ENCODE measurements around the gene PDE6C. TPM values are rescaled to one million over a fixed set of nuclear protein-coding genes. Genes with fewer than 3 reads are reported as not detected.

The PDE6C gene
- total and polyA plus RNA-seq, 2 of the 8 experiments (the other 6 are each of a cell fraction or from before 2014, with no cell fraction given): not detected

DNA sequence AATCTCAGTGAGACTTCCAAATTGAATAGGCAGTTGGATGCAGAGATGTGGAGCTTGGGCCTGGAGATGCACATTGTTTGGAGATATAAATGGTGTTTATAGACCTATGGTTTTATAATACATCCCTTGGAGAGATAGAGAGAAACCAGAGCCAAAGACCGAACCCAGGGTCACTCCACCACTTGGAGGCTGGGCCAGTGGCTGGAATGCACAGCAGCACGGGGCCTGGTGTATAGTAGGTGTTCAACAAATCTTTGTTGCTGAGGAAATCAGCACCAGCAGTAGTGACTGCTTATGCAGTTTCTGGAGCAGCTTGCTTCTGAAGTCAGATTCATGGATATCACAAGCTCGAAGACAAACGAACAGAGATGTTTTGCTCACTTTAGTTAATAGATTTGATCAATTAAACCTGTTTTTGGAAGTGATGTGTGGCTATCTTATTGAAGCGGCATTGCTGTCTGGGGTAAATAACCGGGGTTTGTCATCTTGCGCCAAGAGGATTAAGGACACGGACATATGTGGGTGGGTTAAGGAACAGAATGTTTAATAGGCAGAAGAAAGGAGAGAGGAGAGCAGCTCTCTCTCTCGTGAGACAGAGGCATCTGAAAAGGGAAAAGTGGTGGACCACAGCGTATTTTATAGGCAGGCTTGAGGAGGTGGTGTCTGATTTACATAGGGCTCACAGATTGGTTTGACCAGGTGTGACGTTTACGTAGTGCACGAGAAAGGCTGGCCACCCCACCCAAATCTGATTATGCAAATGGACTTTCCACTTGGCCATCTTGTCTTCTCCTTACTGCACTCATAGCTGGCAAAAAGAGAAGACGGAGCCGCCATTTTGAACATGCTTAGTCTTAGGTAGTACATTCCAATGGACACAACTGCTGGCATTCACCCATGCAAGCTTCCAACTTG lies 22.4 kb upstream of the PDE6C start:
- H2AFZ ChIP-seq (ENCODE audit: low read length): no peak overlapping the region
- H3K4ac ChIP-seq (replicated peaks; ENCODE audit: insufficient read length, low read depth, low read length): no peak overlapping the region
- no peak overlapping the region for H2BK15ac ChIP-seq (ENCODE audit: low read length)
- H3K23ac ChIP-seq (ENCODE audit: insufficient read length): no peak overlapping the region
- no peak overlapping the region for H3K4me2 ChIP-seq (ENCODE audit: insufficient read depth in 1 of 2, low read depth in 2 of 2, low read length in 2 of 2)
- CTCF ChIA-PET (ENCODE audit: partially characterized antibody): interaction anchor here (1.0 to 1.4 kb wide), 5 partner anchors 12 to 35 kb away, joined by 3 to 4 read pairs (median 3); no protein-coding TSS in a partner anchor
- H3K79me2 ChIP-seq (ENCODE audit: control insufficient read depth in 1 of 2, insufficient read depth in 2 of 2, low read length in 2 of 2): no peaks in the 10 kb centered on the region
- no peaks in the 10 kb centered on the region for H3K23me2 ChIP-seq (ENCODE audit: low read depth, low read length)
- H3K4me1 ChIP-seq (replicated peaks in 1 of 4; ENCODE audit: control insufficient read depth in 3 of 4, insufficient read depth in 4 of 4, low read length in 3 of 4): peaks cover 3 to 5% (median 4%) of the 10 kb centered on the region in 4 experiments; a peak in 5 of 7 replicates
- peaks cover 0 to 1% (median 0%) of the 10 kb centered on the region in 4 experiments; a peak in 2 of 7 replicates for H3K27me3 ChIP-seq (replicated peaks in 1 of 4; ENCODE audit: control insufficient read depth in 3 of 4, extremely low read depth in 1 of 4, insufficient read depth in 3 of 4, low read length in 3 of 4)
- H3K9me3 ChIP-seq (ENCODE audit: insufficient read depth in 2 of 2, low read depth in 1 of 2, low read length in 1 of 2): no peaks in the 10 kb centered on the region
- no peak for TF ChIP-seq HDAC2 (IDR thresholded peaks at IDR 0.05; ENCODE audit: borderline replicate concordance in 1 of 2, low read depth in 2 of 2, low read length in 2 of 2)
- TF ChIP-seq SRF (IDR thresholded peaks at IDR 0.05; ENCODE audit: low read depth, low read length): no peak
- no peak for TF ChIP-seq KDM1A (IDR thresholded peaks at IDR 0.05; ENCODE audit: borderline replicate concordance, low read length)
- no peak for TF ChIP-seq RNF2 (IDR thresholded peaks at IDR 0.05; ENCODE audit: borderline replicate concordance, low read depth, low read length, missing control alignments, poor library complexity, severe bottlenecking)
- TF ChIP-seq BRCA1 (IDR thresholded peaks at IDR 0.05; ENCODE audit: low read depth, low read length): no peak
- TF ChIP-seq SUZ12 (IDR thresholded peaks at IDR 0.05; ENCODE audit: low read length): no peak
- H3K14ac ChIP-seq (ENCODE audit: insufficient read length): no peak overlapping the region
- H3K56ac ChIP-seq (replicated peaks; ENCODE audit: insufficient read length, low read depth, low read length): no peak overlapping the region
- POLR2A ChIA-PET (ENCODE audit: partially characterized antibody): interaction anchor here (0.7 kb wide), 1 partner anchor 10 kb away, joined by 3 read pairs; no protein-coding TSS in a partner anchor
- no peak overlapping the region for H2BK20ac ChIP-seq (ENCODE audit: low read length)
- H2BK5ac ChIP-seq (ENCODE audit: low read depth, low read length): no peak overlapping the region
- H2AK5ac ChIP-seq (ENCODE audit: low read depth, low read length): no peak overlapping the region
- H3K18ac ChIP-seq (ENCODE audit: extremely low read depth, low read length): no peak overlapping the region
- H4K8ac ChIP-seq (ENCODE audit: extremely low read depth, insufficient read depth, low read length): no peak overlapping the region
- H2BK120ac ChIP-seq (replicated peaks; ENCODE audit: low read depth, low read length): no peak overlapping the region
- no peak overlapping the region for H4K5ac ChIP-seq (ENCODE audit: insufficient read length, low read depth, low read length)
- H3K27ac ChIP-seq (ENCODE audit: low read depth, low read length): no peak overlapping the region
- no peak overlapping the region for H3K9ac ChIP-seq (replicated peaks in 1 of 4; ENCODE audit: extremely low read depth in 1 of 4, low read depth in 3 of 4, low read length in 3 of 4)
- WGBS, 2 experiments (ENCODE audit: extremely low coverage in 1 of 2, insufficient coverage in 1 of 2, insufficient read length in 1 of 2, insufficient replicate concordance in 2 of 2, low coverage in 1 of 2, low lambda C conversion rate in 2 of 2, missing lambda C conversion rate in 1 of 2): 91% methylated on average over 15 of the region's 15 CpGs; no CpG with 5 or more reads in 1 of the 2 experiments
- H4K91ac ChIP-seq (replicated peaks; ENCODE audit: insufficient read length, low read length): no peak overlapping the region
- H3K36me3 ChIP-seq (ENCODE audit: control insufficient read depth in 2 of 4, insufficient read depth in 4 of 4, low read length in 3 of 4): no peaks in the 10 kb centered on the region
- H3K79me1 ChIP-seq (ENCODE audit: low read depth, low read length): no peaks in the 10 kb centered on the region
- DNase-seq (ENCODE audit: low read depth in 1 of 2, low spot score in 2 of 2) (no peak), FAIRE-seq (no peak)
- H4K20me1 ChIP-seq (replicated peaks in 1 of 2; ENCODE audit: control insufficient read depth in 1 of 2, insufficient read depth in 2 of 2, low read length in 2 of 2): no peaks in the 10 kb centered on the region
- H3K4me3 ChIP-seq (ENCODE audit: extremely low read depth in 1 of 4, insufficient read depth in 2 of 4, low read depth in 3 of 4, low read length in 4 of 4): no peak overlapping the region
- H2BK12ac ChIP-seq (ENCODE audit: low read depth, low read length): no peak overlapping the region

All from H1 (cell line).